Immature natural killer cell (primary cell): ENCODE data around the gene VPREB1. TPM values are rescaled to one million over a fixed set of nuclear protein-coding genes. Genes with fewer than 3 reads are reported as not detected.
A peak's percentile ranks its signal among the peaks of the same experiment; 100 is the strongest.
"Not testable (repeated sequence)": the region's sequence is repeated elsewhere in the genome, so short reads cannot be mapped to it uniquely, and the experiment has no call there.

Experiments used
- DNase-seq, 3 donors: peaks; one replicate each; pipeline ENCODE4 v3.0.0; 2022; ENCODE audit warnings: mixed read lengths in 1 of 3
- H3K27ac Mint-ChIP-seq, 6 donors: one replicate each; pipeline ENCODE4 v1.8.0; 2020; ENCODE audit warnings: mixed read lengths in 6 of 6, mild to moderate bottlenecking in 5 of 6, inconsistent platforms in 4 of 6, moderate library complexity in 3 of 6
- H3K27me3 Mint-ChIP-seq, 3 donors: one replicate each; pipeline ENCODE4 v1.8.0; 2020 to 2021; ENCODE audit warnings: low read depth in 3 of 3, mild to moderate bottlenecking in 3 of 3, mixed read lengths in 3 of 3, moderate library complexity in 3 of 3, inconsistent platforms in 1 of 3
- H3K36me3 Mint-ChIP-seq, 3 donors: one replicate each; pipeline ENCODE4 v1.8.0; 2020; ENCODE audit warnings: mixed read lengths in 3 of 3, inconsistent platforms in 2 of 3, mild to moderate bottlenecking in 2 of 3
- H3K4me1 Mint-ChIP-seq, 2 donors: one replicate each; pipeline ENCODE4 v1.8.0; 2020; ENCODE audit warnings: inconsistent platforms in 2 of 2, mild to moderate bottlenecking in 2 of 2, mixed read lengths in 2 of 2, moderate library complexity in 1 of 2
- H3K4me3 Mint-ChIP-seq, 5 donors: one replicate each; pipeline ENCODE4 v1.8.0; 2020; ENCODE audit warnings: mild to moderate bottlenecking in 5 of 5, mixed read lengths in 5 of 5, inconsistent platforms in 3 of 5, moderate library complexity in 3 of 5
- H3K9me3 Mint-ChIP-seq, 6 donors: one replicate each; pipeline ENCODE4 v1.8.0; 2020; ENCODE audit warnings: mild to moderate bottlenecking in 6 of 6, mixed read lengths in 6 of 6, inconsistent platforms in 4 of 6, moderate library complexity in 3 of 6
- polyA plus RNA-seq, 3 donors: library from polyadenylated mRNA; unstranded; fragments of 300-500 nt; fragmentation: Illumina TruSeq; gene quantifications; one replicate each; pipeline ENCODE4 v1.2.3, GENCODE V29; 2021

The VPREB1 gene
- polyA plus RNA-seq, 3 donors from 2014 or later, result not detected

DNA sequence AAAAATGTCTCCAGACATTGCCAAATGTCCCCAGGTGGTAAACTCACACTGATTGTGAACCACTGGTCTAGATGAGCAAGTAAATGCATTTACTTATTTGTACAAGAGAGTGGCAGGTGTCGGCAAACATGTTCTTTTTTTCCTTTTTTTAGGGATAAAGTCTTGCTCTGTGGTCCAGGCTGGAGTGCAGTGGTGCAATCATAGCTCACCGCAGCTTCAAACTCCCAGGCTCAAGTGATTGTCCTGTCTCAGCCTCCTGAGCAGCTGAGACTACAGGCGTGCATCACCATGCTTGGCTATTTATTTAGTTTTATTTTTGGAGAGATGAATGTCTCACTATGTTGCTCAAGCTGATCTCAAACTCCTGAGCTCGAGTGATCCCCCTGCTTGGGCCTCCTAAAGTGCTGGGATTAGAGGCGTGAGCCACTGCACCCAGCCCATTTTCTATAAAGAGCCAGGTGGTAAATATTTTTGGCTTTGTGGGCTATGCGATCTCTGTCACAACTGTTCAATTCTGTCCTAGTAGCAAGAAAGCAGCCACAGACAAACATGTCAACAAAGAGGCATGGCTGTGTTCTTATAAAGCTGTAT lies 1.4 kb downstream of the VPREB1 start:
- no peaks in the 10 kb centered on the region for H3K36me3 Mint-ChIP-seq
- H3K27ac Mint-ChIP-seq, result no peak overlapping the region
- H3K4me3 Mint-ChIP-seq, result no peak overlapping the region

GRCh38 chr22:22246706-22247105 lies 2.1 kb downstream of the VPREB1 start:
- Mint-ChIP-seq H3K27ac (no peak overlapping the region), H3K36me3 (no peaks in the 10 kb centered on the region), H3K4me1 (peaks cover 7 to 19% of the 10 kb centered on the region in 2 donors), H3K9me3 (no peaks in the 10 kb centered on the region), H3K4me3 (no peak overlapping the region), H3K27me3 (peaks cover 1 to 8% (median 3%) of the 10 kb centered on the region in 3 donors)
- DNase-seq, result no peak

More for the DNA sequence above, 1.4 kb downstream of the VPREB1 start:
- H3K4me1 Mint-ChIP-seq, result peaks cover 7 to 19% of the 10 kb centered on the region in 2 donors
- H3K9me3 Mint-ChIP-seq, result no peaks in the 10 kb centered on the region
- H3K27me3 Mint-ChIP-seq, result peaks cover 2 to 8% (median 4%) of the 10 kb centered on the region in 3 donors
- no peak for DNase-seq

GRCh38 chr22:22248878-22249277 lies 4.3 kb downstream of the VPREB1 start:
- peak; percentile 3 to 29 (median 19) for DNase-seq
- peak overlapping the region in 1 of 6 donors; percentile 41 for H3K27ac Mint-ChIP-seq
- H3K4me3 Mint-ChIP-seq, result peak overlapping the region in 3 of 5 donors; percentile 7 to 37 (median 8)
- no peaks in the 10 kb centered on the region for H3K9me3 Mint-ChIP-seq
- H3K36me3 Mint-ChIP-seq, result no peaks in the 10 kb centered on the region
- peaks cover 0 to 6% (median 0%) of the 10 kb centered on the region in 3 donors for H3K27me3 Mint-ChIP-seq
- peaks cover 7 to 14% of the 10 kb centered on the region in 2 donors for H3K4me1 Mint-ChIP-seq

DNA sequence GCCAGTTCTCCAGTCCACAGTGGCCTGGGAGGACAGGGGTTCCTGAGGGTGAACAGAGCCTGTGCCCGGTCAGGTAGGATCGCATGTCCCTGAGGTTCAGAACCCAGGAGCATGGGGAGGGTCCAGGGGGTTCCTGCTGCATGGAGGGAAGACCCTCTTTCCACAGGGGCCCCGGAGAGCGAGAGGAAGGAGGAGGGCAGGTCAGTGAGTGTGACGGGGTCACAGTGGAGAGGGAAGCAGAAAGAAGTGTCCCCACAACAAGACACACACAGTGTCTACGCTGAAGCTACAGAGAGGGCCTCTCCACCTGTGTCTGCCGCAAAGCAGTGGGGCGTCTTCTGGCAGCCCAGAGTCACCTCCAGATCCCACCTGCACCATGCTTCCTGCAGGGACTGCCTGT lies 6.1 kb downstream of the VPREB1 start:
- not testable (repeated sequence) for H3K36me3 Mint-ChIP-seq, H3K4me3 Mint-ChIP-seq, DNase-seq, H3K9me3 Mint-ChIP-seq, H3K27ac Mint-ChIP-seq, H3K27me3 Mint-ChIP-seq
- peaks cover 7 to 14% of the 10 kb centered on the region in 2 donors for H3K4me1 Mint-ChIP-seq

GRCh38 chr22:22256133-22256532 lies 11.5 kb downstream of the VPREB1 start:
- not testable (repeated sequence) for H3K36me3 Mint-ChIP-seq, H3K4me1 Mint-ChIP-seq, DNase-seq, H3K9me3 Mint-ChIP-seq, H3K27me3 Mint-ChIP-seq, H3K27ac Mint-ChIP-seq, H3K4me3 Mint-ChIP-seq

GRCh38 chr22:22258597-22259415 lies 14.2 kb downstream of the VPREB1 start:
- H3K4me1 Mint-ChIP-seq, H3K36me3 Mint-ChIP-seq, H3K27ac Mint-ChIP-seq, H3K9me3 Mint-ChIP-seq, H3K4me3 Mint-ChIP-seq, H3K27me3 Mint-ChIP-seq, DNase-seq: not testable (repeated sequence)

GRCh38 chr22:22260169-22260568 lies 15.6 kb downstream of the VPREB1 start:
- not testable (repeated sequence) for H3K27ac Mint-ChIP-seq, H3K36me3 Mint-ChIP-seq, H3K9me3 Mint-ChIP-seq, DNase-seq, H3K4me1 Mint-ChIP-seq, H3K27me3 Mint-ChIP-seq, H3K4me3 Mint-ChIP-seq

GRCh38 chr22:22260586-22260985 lies 16.0 kb downstream of the VPREB1 start:
- H3K9me3 Mint-ChIP-seq, H3K4me3 Mint-ChIP-seq, H3K27ac Mint-ChIP-seq, H3K4me1 Mint-ChIP-seq, H3K27me3 Mint-ChIP-seq, DNase-seq, H3K36me3 Mint-ChIP-seq: not testable (repeated sequence)

DNA sequence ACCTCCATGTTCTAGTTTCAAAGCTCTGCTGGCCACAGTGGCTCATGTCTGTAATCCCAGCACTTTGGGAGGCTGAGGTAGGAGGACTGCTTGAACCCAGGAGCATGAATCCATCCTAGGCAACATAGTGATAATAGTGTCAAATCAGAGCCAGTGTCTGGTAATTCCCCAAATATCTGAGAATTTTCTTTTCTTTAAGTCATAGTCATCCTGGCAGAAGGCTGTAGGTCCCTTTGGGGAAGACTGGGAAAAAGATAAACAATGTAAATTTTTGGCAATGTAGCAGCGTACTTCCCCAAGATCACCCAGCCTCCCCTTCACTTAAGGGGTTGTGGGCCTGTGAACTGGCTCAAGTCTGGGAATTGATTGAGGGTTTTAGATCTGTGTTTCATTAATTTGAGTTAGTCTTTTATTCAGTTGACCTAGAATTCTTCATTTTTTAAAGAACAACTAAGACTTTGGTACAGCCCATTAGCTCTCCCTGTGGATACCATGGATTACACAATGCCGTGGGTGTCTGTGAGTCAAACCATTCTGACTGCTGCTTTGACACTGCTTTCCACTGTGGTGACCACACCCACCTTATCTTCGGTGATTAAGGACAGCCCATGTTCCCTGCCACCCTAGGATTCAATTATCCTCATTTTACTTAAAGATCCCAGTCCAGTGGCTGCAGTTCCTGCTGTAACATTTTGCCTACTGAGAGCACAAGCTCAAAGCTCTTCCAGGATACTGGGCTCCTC lies 17.9 kb downstream of the VPREB1 start:
- DNase-seq, H3K27ac Mint-ChIP-seq, H3K27me3 Mint-ChIP-seq, H3K9me3 Mint-ChIP-seq, H3K36me3 Mint-ChIP-seq, H3K4me3 Mint-ChIP-seq, H3K4me1 Mint-ChIP-seq: not testable (repeated sequence)

DNA sequence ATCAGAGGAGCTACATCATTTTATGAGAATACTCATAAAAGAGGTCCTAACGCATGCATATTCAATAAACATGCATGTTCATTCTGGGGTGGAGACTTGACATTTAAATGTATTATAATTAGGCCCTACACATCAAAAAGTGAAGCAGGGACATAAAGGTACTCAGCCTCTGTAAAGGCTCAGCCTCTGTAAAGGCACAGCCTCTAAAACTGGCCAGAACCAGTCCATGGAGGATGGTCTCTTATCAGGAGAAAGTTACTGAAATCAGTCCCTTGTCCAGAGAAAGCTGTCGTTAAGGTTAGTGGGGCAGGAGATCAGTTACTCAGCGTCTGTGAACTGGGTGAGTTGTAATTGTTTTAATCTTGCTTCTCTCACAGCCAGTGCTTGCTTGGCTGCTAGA lies 19.2 kb downstream of the VPREB1 start:
- not testable (repeated sequence) for H3K9me3 Mint-ChIP-seq, DNase-seq, H3K4me3 Mint-ChIP-seq, H3K27ac Mint-ChIP-seq, H3K4me1 Mint-ChIP-seq, H3K36me3 Mint-ChIP-seq, H3K27me3 Mint-ChIP-seq

- not testable (repeated sequence) for H3K9me3 Mint-ChIP-seq, H3K36me3 Mint-ChIP-seq, H3K27me3 Mint-ChIP-seq, H3K4me1 Mint-ChIP-seq, H3K27ac Mint-ChIP-seq, DNase-seq, H3K4me3 Mint-ChIP-seq
Measured at GRCh38 chr22:22270036-22270676, 25.6 kb downstream of the VPREB1 start.

- H3K27me3 Mint-ChIP-seq, H3K4me3 Mint-ChIP-seq, H3K36me3 Mint-ChIP-seq, DNase-seq, H3K27ac Mint-ChIP-seq, H3K9me3 Mint-ChIP-seq, H3K4me1 Mint-ChIP-seq: not testable (repeated sequence)
Measured at GRCh38 chr22:22277423-22277822, 32.8 kb downstream of the VPREB1 start.

DNA sequence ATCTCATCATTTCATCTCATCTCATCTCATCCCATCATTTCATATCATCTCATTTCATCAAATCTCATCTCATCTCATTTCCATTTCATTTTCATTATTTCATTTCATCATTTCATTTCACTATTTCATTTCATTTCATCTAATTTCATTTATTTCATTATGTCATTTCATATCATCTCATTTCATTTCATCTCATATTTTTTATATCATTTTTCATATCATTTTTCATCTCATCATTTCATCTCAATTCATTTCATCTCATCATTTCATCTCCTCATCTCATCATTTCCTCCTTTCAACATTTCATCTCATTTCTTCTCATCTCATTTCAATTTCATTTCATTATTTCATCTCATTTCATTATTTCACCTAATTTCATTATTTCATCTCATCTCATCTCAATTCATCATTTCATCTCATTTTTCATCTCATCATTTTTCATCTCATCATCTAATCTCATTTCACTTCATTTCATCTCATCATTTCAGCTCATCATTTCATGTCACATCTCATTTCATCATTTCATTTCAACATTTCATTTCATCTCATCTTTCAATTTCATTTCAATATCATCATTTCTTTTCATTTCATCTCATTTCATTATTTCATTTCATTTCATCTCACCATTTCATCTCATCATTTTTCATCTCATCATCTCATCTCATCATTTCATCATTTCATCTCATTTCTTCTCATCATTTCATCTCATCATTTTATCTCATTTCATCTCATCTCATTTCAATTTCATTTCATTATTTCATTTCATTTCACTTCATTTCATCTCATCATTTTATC lies 40.6 kb downstream of the VPREB1 start:
- H3K36me3 Mint-ChIP-seq, H3K27ac Mint-ChIP-seq, H3K4me3 Mint-ChIP-seq, H3K27me3 Mint-ChIP-seq, DNase-seq, H3K4me1 Mint-ChIP-seq, H3K9me3 Mint-ChIP-seq: not testable (repeated sequence)
